Duodenal mucosa (tissue), 2 donors: ENCODE measurements around the gene NDUFA11.

ENCODE experiments used
- H3K27ac ChIP-seq: one replicate; pipeline ENCODE4 v1.7.0; 2013; ENCODE audit warnings: low read depth, low read length
- H3K27me3 ChIP-seq, 2 donors: one replicate each; pipeline ENCODE4 v1.7.0; 2013; ENCODE audit warnings: low read length in 2 of 2, control low read depth in 1 of 2; ENCODE audit not compliant: insufficient read depth in 2 of 2, control insufficient read depth in 1 of 2
- H3K36me3 ChIP-seq, 2 donors: one replicate each; pipeline ENCODE4 v1.7.0; 2013; ENCODE audit warnings: low read length in 2 of 2, control low read depth in 1 of 2; ENCODE audit not compliant: insufficient read depth in 2 of 2, control insufficient read depth in 1 of 2
- H3K4me1 ChIP-seq, 2 donors: one replicate each; pipeline ENCODE4 v1.7.0; 2013; ENCODE audit warnings: low read length in 2 of 2, control low read depth in 1 of 2; ENCODE audit not compliant: insufficient read depth in 2 of 2, control insufficient read depth in 1 of 2
- H3K4me3 ChIP-seq, 2 donors: one replicate each; pipeline ENCODE4 v1.7.0; 2013; ENCODE audit warnings: low read length in 2 of 2, low read depth in 1 of 2
- H3K9ac ChIP-seq, 2 donors: one replicate each; pipeline ENCODE4 v1.7.0; 2013; ENCODE audit warnings: low read length in 2 of 2, low read depth in 1 of 2
- H3K9me3 ChIP-seq, 2 donors: one replicate each; pipeline ENCODE4 v1.7.0; 2013; ENCODE audit warnings: low read length in 2 of 2, control low read depth in 1 of 2; ENCODE audit not compliant: control insufficient read depth in 1 of 2

The NDUFA11 gene

DNA sequence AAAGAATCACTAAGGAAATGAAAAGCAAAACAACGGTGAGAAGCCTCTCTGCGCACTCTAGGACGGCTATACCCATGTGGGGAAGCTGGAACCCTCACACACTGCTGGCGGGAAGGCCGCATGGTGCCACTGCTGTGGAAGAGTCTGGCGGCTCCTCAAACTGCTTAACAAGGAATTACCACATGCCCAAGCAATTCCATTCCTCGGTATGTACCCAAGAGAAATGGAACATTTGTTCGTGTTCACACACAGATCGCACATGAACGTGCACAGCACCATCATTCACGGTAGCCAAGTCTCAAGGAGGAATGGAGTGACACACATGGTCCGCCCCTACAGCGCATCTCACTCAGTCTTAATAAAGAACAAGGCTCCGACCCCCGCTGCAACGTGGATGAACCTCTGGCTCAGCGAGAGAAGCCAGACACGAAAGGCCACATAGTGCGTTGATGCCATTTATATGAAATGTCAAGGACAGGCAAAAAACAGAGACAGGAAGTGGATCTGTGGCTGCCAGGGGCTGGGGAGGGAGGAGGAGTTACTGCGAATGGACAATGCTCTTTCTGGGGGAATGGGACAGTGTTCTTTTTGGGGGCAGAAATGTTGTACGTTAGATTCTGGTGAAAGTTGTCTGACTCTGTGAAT is 18.0 kb upstream of the NDUFA11 start:
- Histone ChIP-seq H3K27ac (no peak overlapping the region), H3K36me3 (peaks cover 53 to 93% of the 10 kb centered on the region in 2 donors), H3K27me3 (no peaks in the 10 kb centered on the region), H3K9ac (no peak overlapping the region), H3K4me3 (no peak overlapping the region), H3K4me1 (peaks cover 4 to 13% of the 10 kb centered on the region in 2 donors), H3K9me3 (no peaks in the 10 kb centered on the region)

DNA sequence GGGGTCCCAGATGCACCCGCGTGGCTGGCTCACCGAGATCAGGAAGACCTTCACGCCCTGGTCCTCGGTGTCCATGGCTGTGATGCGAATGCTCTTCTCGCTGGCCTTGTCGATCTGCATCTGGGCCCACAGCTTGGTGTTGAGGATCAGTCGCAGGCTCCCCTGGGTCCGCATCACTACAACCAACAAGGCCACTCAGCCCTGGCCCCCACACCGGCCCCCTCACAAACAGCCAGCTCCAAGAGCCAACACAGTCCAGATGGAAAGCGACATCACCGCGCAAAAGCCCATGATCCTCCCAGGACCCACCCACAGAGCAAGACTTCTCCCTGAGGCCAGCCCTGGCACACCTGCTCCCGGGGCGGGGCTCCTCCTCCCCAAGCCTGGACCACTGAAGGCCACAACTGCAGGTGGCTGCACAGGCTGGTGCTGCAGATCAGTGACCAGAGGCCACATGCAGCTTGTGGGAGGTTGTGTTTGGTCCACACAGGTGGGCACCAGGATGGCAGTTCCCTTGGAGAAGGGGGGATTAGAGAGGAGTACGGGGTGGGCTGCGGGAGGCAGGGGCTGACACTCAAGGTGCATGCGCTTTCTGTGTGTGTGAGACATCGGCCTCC is 15.0 kb upstream of the NDUFA11 start:
- Histone ChIP-seq H3K9me3 (no peaks in the 10 kb centered on the region), H3K4me1 (peaks cover 0 to 9% of the 10 kb centered on the region in 2 donors), H3K36me3 (peaks cover 35 to 67% of the 10 kb centered on the region in 2 donors), H3K4me3 (no peak overlapping the region), H3K27me3 (no peaks in the 10 kb centered on the region), H3K27ac (no peak overlapping the region), H3K9ac (no peak overlapping the region)

DNA sequence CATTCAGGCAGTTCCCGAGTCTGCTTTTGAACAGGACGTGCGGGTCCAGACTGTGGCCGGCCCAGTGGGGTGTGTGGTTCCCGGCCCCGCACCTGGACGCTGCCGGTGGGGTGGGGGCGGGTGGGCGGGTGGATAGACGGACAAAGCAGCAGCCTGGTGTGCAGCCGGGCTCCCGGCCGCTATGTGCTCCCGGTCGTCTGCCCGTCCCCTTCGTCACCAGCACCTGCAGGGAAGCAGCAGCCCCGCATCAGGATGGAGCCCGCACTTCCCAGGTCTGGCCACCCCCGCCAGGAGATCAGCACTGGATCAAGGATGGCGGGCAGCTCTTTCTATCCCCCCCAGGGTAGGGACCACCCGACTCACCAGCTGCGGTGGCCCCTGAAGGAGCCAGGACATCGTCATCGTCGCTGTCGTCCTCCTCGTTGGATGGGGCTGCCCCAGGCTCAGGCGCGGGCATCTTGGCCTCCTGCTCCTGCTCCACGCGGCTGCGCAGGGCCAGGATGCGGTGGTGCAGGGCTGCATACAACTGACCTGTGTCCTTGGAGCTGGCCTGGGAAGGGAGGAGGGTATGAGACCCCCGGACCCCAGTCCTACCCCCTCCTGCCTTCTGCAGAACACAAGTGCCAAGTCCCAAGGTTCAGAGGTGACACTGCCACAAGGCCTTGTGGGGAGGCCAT is 14.0 kb upstream of the NDUFA11 start:
- Histone ChIP-seq H3K4me3 (no peak overlapping the region), H3K9me3 (no peaks in the 10 kb centered on the region), H3K9ac (no peak overlapping the region), H3K27me3 (no peaks in the 10 kb centered on the region), H3K27ac (no peak overlapping the region), H3K4me1 (peaks cover 0 to 9% of the 10 kb centered on the region in 2 donors), H3K36me3 (peaks cover 31 to 57% of the 10 kb centered on the region in 2 donors)

GRCh38 chr19:5916181-5916708 is 12.7 kb upstream of the NDUFA11 start:
- peaks cover 20 to 44% of the 10 kb centered on the region in 2 donors for H3K36me3 ChIP-seq
- H3K4me3 ChIP-seq = no peak overlapping the region
- H3K27me3 ChIP-seq = no peaks in the 10 kb centered on the region
- H3K9me3 ChIP-seq = no peaks in the 10 kb centered on the region
- H3K27ac ChIP-seq = no peak overlapping the region
- no peak overlapping the region for H3K9ac ChIP-seq
- H3K4me1 ChIP-seq = peaks cover 0 to 9% of the 10 kb centered on the region in 2 donors

DNA sequence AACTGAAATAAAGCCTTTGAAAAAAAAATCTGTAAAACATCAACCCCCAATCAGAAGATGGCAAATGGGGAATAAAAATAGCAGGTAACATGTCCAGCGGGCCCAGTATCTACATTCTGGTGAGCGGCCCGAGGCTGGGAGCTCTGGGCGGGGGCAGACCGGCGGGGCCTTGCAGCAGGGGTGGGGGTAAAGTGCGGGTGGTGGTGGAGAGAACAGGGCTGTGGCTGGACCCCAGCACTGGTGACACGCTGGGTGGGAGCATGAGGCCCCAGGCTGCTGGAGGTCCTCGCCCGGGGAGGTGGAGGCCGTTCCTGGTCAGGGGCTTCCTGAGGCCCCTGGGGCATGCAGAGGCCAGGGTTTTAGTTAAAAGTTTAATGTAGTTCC is 12.2 kb upstream of the NDUFA11 start:
- no peak overlapping the region for H3K27ac ChIP-seq
- H3K36me3 ChIP-seq = peaks cover 20 to 41% of the 10 kb centered on the region in 2 donors
- H3K9me3 ChIP-seq = no peaks in the 10 kb centered on the region
- H3K4me3 ChIP-seq = no peak overlapping the region
- H3K9ac ChIP-seq = no peak overlapping the region
- peaks cover 0 to 9% of the 10 kb centered on the region in 2 donors for H3K4me1 ChIP-seq
- no peaks in the 10 kb centered on the region for H3K27me3 ChIP-seq

DNA sequence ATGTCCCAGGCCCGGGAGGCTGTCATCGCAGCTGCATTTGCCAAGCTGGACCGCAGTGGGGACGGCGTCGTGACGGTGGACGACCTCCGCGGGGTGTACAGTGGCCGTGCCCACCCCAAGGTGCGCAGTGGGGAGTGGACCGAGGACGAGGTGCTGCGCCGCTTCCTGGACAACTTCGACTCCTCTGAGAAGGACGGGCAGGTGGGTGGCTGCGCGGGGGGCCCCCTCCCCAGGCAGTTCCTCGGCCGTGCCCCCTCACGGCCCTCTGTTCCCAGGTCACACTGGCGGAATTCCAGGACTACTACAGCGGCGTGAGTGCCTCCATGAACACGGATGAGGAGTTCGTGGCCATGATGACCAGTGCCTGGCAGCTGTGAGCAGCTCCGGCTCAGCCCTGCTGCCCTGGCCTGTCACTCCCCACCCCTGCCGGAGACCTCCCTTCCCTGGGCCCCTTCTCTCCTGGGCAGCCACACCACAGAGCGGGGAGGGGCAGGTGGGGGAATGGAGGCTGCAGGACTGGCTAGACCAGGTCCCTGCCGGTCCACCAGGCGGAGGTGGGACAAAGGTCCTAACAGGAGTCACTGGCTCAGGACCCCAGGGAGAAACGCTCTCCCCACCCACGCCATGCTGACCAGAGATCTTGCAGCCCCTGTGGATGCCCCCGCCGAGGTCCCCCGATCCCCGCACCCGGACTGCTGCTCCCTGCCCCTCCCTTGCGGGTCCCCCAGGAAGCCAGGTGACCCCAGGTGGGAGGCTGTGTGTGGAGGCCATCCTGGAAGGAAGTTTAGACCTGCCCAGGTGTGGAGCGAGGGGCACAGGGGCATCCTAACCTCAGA is 11.6 kb upstream of the NDUFA11 start:
- Histone ChIP-seq H3K27me3 (no peaks in the 10 kb centered on the region), H3K27ac (no peak overlapping the region), H3K9ac (no peak overlapping the region), H3K9me3 (no peaks in the 10 kb centered on the region), H3K4me3 (no peak overlapping the region), H3K36me3 (peaks cover 20 to 37% of the 10 kb centered on the region in 2 donors), H3K4me1 (peaks cover 0 to 9% of the 10 kb centered on the region in 2 donors)

DNA sequence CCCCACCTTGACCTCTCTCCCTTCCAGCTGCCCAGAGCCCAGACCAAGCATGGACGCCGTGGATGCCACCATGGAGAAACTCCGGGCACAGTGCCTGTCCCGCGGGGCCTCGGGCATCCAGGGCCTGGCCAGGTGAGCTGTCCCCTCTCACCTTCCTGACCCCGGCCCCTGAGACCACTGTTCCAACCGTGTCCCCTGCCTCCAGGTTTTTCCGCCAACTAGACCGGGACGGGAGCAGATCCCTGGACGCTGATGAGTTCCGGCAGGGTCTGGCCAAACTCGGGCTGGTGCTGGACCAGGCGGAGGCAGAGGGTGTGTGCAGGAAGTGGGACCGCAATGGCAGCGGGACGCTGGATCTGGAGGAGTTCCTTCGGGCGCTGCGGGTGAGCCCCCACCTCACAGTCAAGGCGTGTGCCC is 10.8 kb upstream of the NDUFA11 start:
- H3K36me3 ChIP-seq = peaks cover 20 to 37% of the 10 kb centered on the region in 2 donors

GRCh38 chr19:5913739-5914357 is 10.3 kb upstream of the NDUFA11 start, which contains the start of gene CAPS:
Gene CAPS, plus strand, starts transcription at chr19:5914254. Its CDS starts 153 bp downstream, at chr19:5914407.
- Histone ChIP-seq H3K4me1 (peaks cover 0 to 9% of the 10 kb centered on the region in 2 donors), H3K36me3 (peaks cover 20 to 37% of the 10 kb centered on the region in 2 donors), H3K9ac (no peak within 1 kb of the TSS), H3K4me3 (no peak within 1 kb of the TSS), H3K9me3 (no peaks in the 10 kb centered on the region), H3K27ac (no peak within 1 kb of the TSS), H3K27me3 (no peaks in the 10 kb centered on the region)

More for the DNA sequence above, 10.8 kb upstream of the NDUFA11 start:
- H3K4me3 ChIP-seq = no peak overlapping the region
- peaks cover 0 to 9% of the 10 kb centered on the region in 2 donors for H3K4me1 ChIP-seq
- no peak overlapping the region for H3K27ac ChIP-seq
- H3K9ac ChIP-seq = no peak overlapping the region
- H3K9me3 ChIP-seq = no peaks in the 10 kb centered on the region
- H3K27me3 ChIP-seq = no peaks in the 10 kb centered on the region

GRCh38 chr19:5911366-5911765 is 7.8 kb upstream of the NDUFA11 start:
- Histone ChIP-seq H3K9ac (no peak overlapping the region), H3K27me3 (no peaks in the 10 kb centered on the region), H3K27ac (no peak overlapping the region), H3K4me3 (no peak overlapping the region), H3K4me1 (peaks cover 0 to 9% of the 10 kb centered on the region in 2 donors), H3K36me3 (peaks cover 5 to 14% of the 10 kb centered on the region in 2 donors), H3K9me3 (no peaks in the 10 kb centered on the region)
